B cell (primary cell): Measurements from ENCODE around the gene SOX13. TPM values are rescaled to one million over a fixed set of nuclear protein-coding genes. Genes with fewer than 3 reads are reported as not detected.

ENCODE experiments used
- ATAC-seq: fragments of 200-7000 bp; cut with Tn5 transposase; one replicate; pipeline ENCODE4 v1.10.0; 2021; ENCODE audit warnings: low read depth, mild to moderate bottlenecking, moderate number of reproducible peaks, moderate library complexity
- CTCF ChIA-PET: fragments of 350-600 bp; sonication (Branson Sonifier 250); formaldehyde crosslinking; loops from one replicate; lab custom pipeline; 2021; ENCODE audit warnings: antibody characterized with exemption, inconsistent platforms; lab: Charles Lee
- POLR2A ChIA-PET: fragments of 350-600 bp; sonication (Branson Sonifier 250); formaldehyde crosslinking; loops from one replicate; lab custom pipeline; 2021; ENCODE audit warnings: antibody characterized with exemption; lab: Charles Lee
- DNase-seq: peaks from one replicate; pipeline ENCODE4 v3.0.0; 2013
- H2AFZ ChIP-seq: 2 replicates; pipeline ENCODE4 v1.6.1; 2012; ENCODE audit warnings: mild to moderate bottlenecking, low read depth, low read length; ENCODE audit not compliant: insufficient read depth, poor library complexity, severe bottlenecking
- H3K27ac ChIP-seq, 2 donors: 1 replicate in 1 of 2; 2 replicates in 1 of 2; pipeline ENCODE4 v1.5.1; 2012 to 2013; ENCODE audit warnings: low read length in 2 of 2, mild to moderate bottlenecking in 2 of 2, moderate library complexity in 1 of 2
- H3K27me3 ChIP-seq, 4 experiments: fragments of 200-600 bp in 1 of 4; sonication (generic) in 1 of 4; replicated peaks in 1 of 4; 1 replicate in 2 of 4; 2 replicates in 2 of 4; pipeline versions ENCODE4 v1.6.1 to v1.7.0; 2013 to 2016; ENCODE audit warnings: low read length in 3 of 4, mild to moderate bottlenecking in 2 of 4, mixed read lengths in 1 of 4, moderate library complexity in 1 of 4; ENCODE audit not compliant: insufficient read depth in 4 of 4, control insufficient read depth in 3 of 4; ENCODE audit errors: control extremely low read depth in 1 of 4
- H3K36me3 ChIP-seq, 2 experiments: replicated peaks in 1 of 2; 1 replicate in 1 of 2; 2 replicates in 1 of 2; pipeline versions ENCODE4 v1.6.1 to v1.7.1; 2013; ENCODE audit warnings: low read length in 1 of 2; ENCODE audit not compliant: insufficient read depth in 2 of 2, control insufficient read depth in 1 of 2; ENCODE audit errors: control extremely low read depth in 1 of 2, extremely low read depth in 1 of 2
- H3K4me1 ChIP-seq, 2 donors: fragments of 200-600 bp in 1 of 2; sonication (generic) in 1 of 2; 1 replicate in 1 of 2; 2 replicates in 1 of 2; pipeline versions ENCODE4 v1.5.1 to v1.6.1; 2013 to 2017; ENCODE audit warnings: low read length in 2 of 2; ENCODE audit not compliant: control insufficient read depth in 2 of 2, insufficient read depth in 2 of 2
- H3K4me2 ChIP-seq: replicated peaks from 2 replicates; pipeline ENCODE3; 2012; ENCODE audit warnings: mild to moderate bottlenecking, low read depth, low read length; ENCODE audit not compliant: poor library complexity, severe bottlenecking
- H3K4me3 ChIP-seq, 5 experiments: fragments of 200-600 bp in 1 of 5; sonication (generic) in 1 of 5; 1 replicate in 3 of 5; 2 replicates in 2 of 5; pipeline versions ENCODE4 v1.5.1 to v1.7.0; 2011 to 2016; ENCODE audit warnings: low read length in 4 of 5, mild to moderate bottlenecking in 4 of 5, low read depth in 2 of 5, control low read depth in 1 of 5, moderate library complexity in 1 of 5; ENCODE audit not compliant: insufficient read depth in 1 of 5; ENCODE audit errors: control extremely low read depth in 1 of 5, extremely low read depth in 1 of 5
- H3K79me2 ChIP-seq: fragments of 200-600 bp; sonication (generic); one replicate; pipeline ENCODE4 v1.6.0; 2016; ENCODE audit warnings: low read length; ENCODE audit not compliant: control insufficient read depth, insufficient read depth
- H3K9ac ChIP-seq: fragments of 200-600 bp; sonication (generic); 2 replicates; pipeline ENCODE4 v1.6.1; 2017; ENCODE audit warnings: mild to moderate bottlenecking, low read length, moderate library complexity
- H3K9me3 ChIP-seq, 3 donors: one replicate each; pipeline versions ENCODE4 v1.6.1 to v1.7.1; 2013; ENCODE audit warnings: low read length in 2 of 3; ENCODE audit not compliant: control insufficient read depth in 2 of 3, insufficient read depth in 1 of 3; ENCODE audit errors: control extremely low read depth in 1 of 3
- H4K20me1 ChIP-seq: 2 replicates; pipeline ENCODE4 v1.6.0; 2012; ENCODE audit warnings: mild to moderate bottlenecking, low read length; ENCODE audit not compliant: insufficient read depth, control insufficient read depth, poor library complexity, severe bottlenecking
- H3K27ac Mint-ChIP-seq: one replicate; pipeline ENCODE4 v1.8.0; 2021; ENCODE audit warnings: mixed read lengths
- H3K27me3 Mint-ChIP-seq: one replicate; pipeline ENCODE4 v1.8.0; 2021; ENCODE audit warnings: mixed read lengths
- H3K4me1 Mint-ChIP-seq: one replicate; pipeline ENCODE4 v1.8.0; 2021; ENCODE audit warnings: mixed read lengths
- H3K4me3 Mint-ChIP-seq: one replicate; pipeline ENCODE4 v1.8.0; 2021; ENCODE audit warnings: mixed read lengths
- H3K9me3 Mint-ChIP-seq: one replicate; pipeline ENCODE4 v1.8.0; 2022; ENCODE audit warnings: mixed read lengths; ENCODE audit not compliant: insufficient read depth
- EZH2 ChIP-seq: IDR thresholded peaks from 2 replicates; pipeline ENCODE4 v1.6.1; 2012; ENCODE audit warnings: borderline replicate concordance, low read depth, mild to moderate bottlenecking, moderate library complexity, low read length; ENCODE audit not compliant: insufficient read depth, poor library complexity, severe bottlenecking
- WGBS: methylation state at CpG from one replicate; pipeline ENCODE4 v1.1.5; 2013; ENCODE audit warnings: missing lambda C conversion rate; ENCODE audit not compliant: insufficient coverage; 5-methylcytosine and 5-hydroxymethylcytosine counted together
- intact Hi-C: fragments of 100-400 bp; cut with micrococcal nuclease; formaldehyde crosslinking; loops from one replicate; pipeline ENCODE4 v1.10.0; 2022
- polyA plus RNA-seq: library from polyadenylated mRNA; depleted of rRNA; stranded (reverse); fragments of >200 nt; gene quantifications from 2 replicates; pipeline ENCODE4 v1.2.3, GENCODE V29; 2012
- total RNA-seq, 2 donors: library from RNA; stranded (reverse); fragments of 120-200 nt in 1 of 2; gene quantifications; 1 replicate in 1 of 2; 2 replicates in 1 of 2; pipeline versions ENCODE4 v1.2.3 to v1.2.4, GENCODE V29; 2013 to 2022
- TF ChIP-seq, protein P1 (sequence below): fragments of 200-600 bp; IDR thresholded peaks from one replicate; pipeline ENCODE4 v1.8.0; 2022; ENCODE audit warnings: antibody characterized with exemption, mild to moderate bottlenecking

The SOX13 gene
- total and polyA plus RNA-seq, 2 donors (not counting 1 experiment from before 2014, with no cell fraction given): 0.15 to 1.3 TPM

- no peak overlapping the region for H3K4me3 Mint-ChIP-seq
- CTCF ChIA-PET: interaction anchor here (0.6 to 2.0 kb wide), 2 partner anchors 206 to 237 kb away, joined by 4 to 10 read pairs; no protein-coding TSS in a partner anchor
- 57% methylated on average over 6 of the region's 6 CpGs for WGBS
Observed at GRCh38 chr1:204157962-204158361, 85.0 kb downstream of the SOX13 start.

More at GRCh38 chr1:204157962-204158361, 85.0 kb downstream of the SOX13 start:
- H3K9me3 ChIP-seq: no peaks in the 10 kb centered on the region
- H3K4me2 ChIP-seq: no peak overlapping the region
- peaks cover under 1% of the 10 kb centered on the region for H3K4me1 Mint-ChIP-seq
- DNase-seq (no peak), ATAC-seq (no peak)
- no peak overlapping the region for H3K27ac Mint-ChIP-seq
- no peaks in the 10 kb centered on the region for H3K79me2 ChIP-seq
- H3K27ac ChIP-seq: no peak overlapping the region
- no peaks in the 10 kb centered on the region for H4K20me1 ChIP-seq
- peaks cover 0 to 18% (median 2%) of the 10 kb centered on the region in 4 experiments for H3K27me3 ChIP-seq
- TF ChIP-seq, protein P1, sequence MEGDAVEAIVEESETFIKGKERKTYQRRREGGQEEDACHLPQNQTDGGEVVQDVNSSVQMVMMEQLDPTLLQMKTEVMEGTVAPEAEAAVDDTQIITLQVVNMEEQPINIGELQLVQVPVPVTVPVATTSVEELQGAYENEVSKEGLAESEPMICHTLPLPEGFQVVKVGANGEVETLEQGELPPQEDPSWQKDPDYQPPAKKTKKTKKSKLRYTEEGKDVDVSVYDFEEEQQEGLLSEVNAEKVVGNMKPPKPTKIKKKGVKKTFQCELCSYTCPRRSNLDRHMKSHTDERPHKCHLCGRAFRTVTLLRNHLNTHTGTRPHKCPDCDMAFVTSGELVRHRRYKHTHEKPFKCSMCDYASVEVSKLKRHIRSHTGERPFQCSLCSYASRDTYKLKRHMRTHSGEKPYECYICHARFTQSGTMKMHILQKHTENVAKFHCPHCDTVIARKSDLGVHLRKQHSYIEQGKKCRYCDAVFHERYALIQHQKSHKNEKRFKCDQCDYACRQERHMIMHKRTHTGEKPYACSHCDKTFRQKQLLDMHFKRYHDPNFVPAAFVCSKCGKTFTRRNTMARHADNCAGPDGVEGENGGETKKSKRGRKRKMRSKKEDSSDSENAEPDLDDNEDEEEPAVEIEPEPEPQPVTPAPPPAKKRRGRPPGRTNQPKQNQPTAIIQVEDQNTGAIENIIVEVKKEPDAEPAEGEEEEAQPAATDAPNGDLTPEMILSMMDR: no peak
- TF ChIP-seq EZH2: no peak
- H3K4me3 ChIP-seq: no peak overlapping the region
- H3K27me3 Mint-ChIP-seq: peaks cover 55% of the 10 kb centered on the region
- H2AFZ ChIP-seq: no peak overlapping the region
- H3K9me3 Mint-ChIP-seq: no peaks in the 10 kb centered on the region
- H3K36me3 ChIP-seq: no peaks in the 10 kb centered on the region
- H3K9ac ChIP-seq: no peak overlapping the region
- POLR2A ChIA-PET: no interaction called here
- intact Hi-C loops: no loop called here
- no peaks in the 10 kb centered on the region for H3K4me1 ChIP-seq
